K562 (cell line): Measurements from ENCODE around the gene TEX14. TPM values are rescaled to one million over a fixed set of nuclear protein-coding genes. Genes with fewer than 3 reads are reported as not detected.

Source experiments
- ATAC-seq: fragments of 200-7000 bp; cut with Tn5 transposase; 3 replicates; pipeline ENCODE4 v1.9.1; 2020; ENCODE audit warnings: moderate library complexity
- BruUV-seq: library from RNA; stranded (reverse); fragments of 400-500 nt; replicated peaks from 2 replicates; lab custom pipeline; 2021; lab: Mats Ljungman, UMichigan
- CTCF ChIA-PET: fragments of 300-600 bp; formaldehyde crosslinking; extraction: SDS; loops from one replicate; lab custom pipeline; 2021; ENCODE audit warnings: low intra/inter-chr PET ratio; lab: Yijun Ruan, JAX
- POLR2A ChIA-PET: fragments of 300-600, 350-650 bp; sonication (Branson Sonifier 250); formaldehyde crosslinking; extraction: SDS; loops from one replicate; lab custom pipeline; 2021; ENCODE audit warnings: antibody characterized with exemption, inconsistent platforms; lab: Yijun Ruan, JAX
- DNase-seq, 4 experiments: peaks; one replicate each; pipeline versions ENCODE4 v3.0.0 to v3.0.0-alpha.2; 2011 to 2018; ENCODE audit warnings: low spot score in 3 of 4, mixed read lengths in 3 of 4; ENCODE audit errors: extremely low read depth in 1 of 4
- FAIRE-seq: peaks from 2 replicates; lab custom pipeline; 2011; peaks lifted over from hg19 to GRCh38; lab: Jason Lieb, UNC
- H2AFZ ChIP-seq: 2 replicates; pipeline ENCODE4 v1.6.0; 2011; ENCODE audit warnings: low read depth, low read length, control low read depth, inconsistent platforms
- H3K27ac ChIP-seq: fragments of 200-600 bp; 3 replicates; pipeline ENCODE4 v1.8.0; 2011; ENCODE audit warnings: low read depth, mild to moderate bottlenecking, control low read depth, inconsistent platforms, low read length, moderate library complexity, mixed read lengths; ENCODE audit errors: extremely low read depth
- H3K27me3 ChIP-seq, 2 experiments: fragments of 300-600 bp in 1 of 2; 2 replicates in 1 of 2; 3 replicates in 1 of 2; pipeline versions ENCODE4 v1.6.0 to v1.8.0; 2011; ENCODE audit warnings: inconsistent platforms in 2 of 2, low read length in 2 of 2, mild to moderate bottlenecking in 1 of 2, mixed read lengths in 1 of 2, moderate library complexity in 1 of 2; ENCODE audit not compliant: control insufficient read depth in 2 of 2, insufficient read depth in 2 of 2
- H3K36me3 ChIP-seq: fragments of 300-600 bp; 3 replicates; pipeline ENCODE4 v1.8.0; 2011; ENCODE audit warnings: mild to moderate bottlenecking, low read length, inconsistent platforms; ENCODE audit not compliant: control insufficient read depth, insufficient read depth
- H3K4me1 ChIP-seq, 2 experiments: fragments of 200-600 bp in 1 of 2; replicated peaks in 1 of 2; 2 replicates in 1 of 2; 3 replicates in 1 of 2; pipeline versions ENCODE4 v1.5.1 to v1.8.0; 2011; ENCODE audit warnings: inconsistent platforms in 2 of 2, low read length in 2 of 2, mild to moderate bottlenecking in 1 of 2, mixed read lengths in 1 of 2, moderate library complexity in 1 of 2; ENCODE audit not compliant: control insufficient read depth in 2 of 2, insufficient read depth in 2 of 2
- H3K4me2 ChIP-seq: 2 replicates; pipeline ENCODE4 v1.6.1; 2011; ENCODE audit warnings: low read length, control low read depth, inconsistent platforms, mixed read lengths; ENCODE audit not compliant: insufficient read depth
- H3K4me3 ChIP-seq: fragments of 200-600 bp; sonication (generic), shearing (Covaris generic); 2 replicates; pipeline ENCODE4 v1.5.1; 2016; ENCODE audit warnings: control low read depth, inconsistent platforms
- H3K79me2 ChIP-seq: fragments of 200-600 bp; 3 replicates; pipeline ENCODE4 v1.8.0; 2011; ENCODE audit warnings: low read length, inconsistent platforms; ENCODE audit not compliant: control insufficient read depth, insufficient read depth
- H3K9ac ChIP-seq, 2 experiments: 2 replicates each; pipeline versions ENCODE4 v1.6.0 to v1.6.1; 2011; ENCODE audit warnings: low read depth in 2 of 2, low read length in 2 of 2, control low read depth in 1 of 2, inconsistent platforms in 1 of 2, mild to moderate bottlenecking in 1 of 2, mixed read lengths in 1 of 2; ENCODE audit not compliant: insufficient read depth in 1 of 2
- H3K9me1 ChIP-seq: one replicate; pipeline ENCODE4 v1.6.0; 2011; ENCODE audit warnings: inconsistent platforms, mild to moderate bottlenecking, low read length, moderate library complexity; ENCODE audit not compliant: control insufficient read depth, insufficient read depth
- H3K9me3 ChIP-seq: replicated peaks from 2 replicates; pipeline ENCODE4 v1.5.1; 2011; ENCODE audit warnings: low read depth, low read length, inconsistent platforms; ENCODE audit not compliant: control insufficient read depth, insufficient read depth
- H4K20me1 ChIP-seq: replicated peaks from 2 replicates; pipeline ENCODE4 v1.6.1; 2011; ENCODE audit warnings: low read length, inconsistent platforms, mixed read lengths; ENCODE audit not compliant: control insufficient read depth, insufficient read depth
- ADNP ChIP-seq: fragments of 200-800 bp; sonication (Bioruptor generic); IDR thresholded peaks from 2 replicates; pipeline ENCODE4 v1.6.1; 2016; ENCODE audit warnings: missing genetic modification characterization, missing compliant biosample characterization
- BCOR ChIP-seq: fragments of 450-650 bp; IDR thresholded peaks from 2 replicates; pipeline ENCODE4 v1.6.1; 2016
- CTBP1 ChIP-seq: fragments of 450-650 bp; IDR thresholded peaks from 2 replicates; pipeline ENCODE4 v1.6.1; 2016; ENCODE audit warnings: borderline replicate concordance
- RBM25 ChIP-seq: fragments of 200-400 bp; formaldehyde crosslinking; IDR thresholded peaks from 2 replicates; pipeline ENCODE4 v1.6.1; 2018; ENCODE audit warnings: low read length, low read depth, moderate library complexity; ENCODE audit not compliant: severe bottlenecking
- SMAD1 ChIP-seq: fragments of 150-350 bp; IDR thresholded peaks from 2 replicates; pipeline ENCODE4 v1.6.1; 2014; ENCODE audit warnings: low read length, low read depth; ENCODE audit not compliant: partially characterized antibody
- XRCC3 ChIP-seq: fragments of 450-650 bp; IDR thresholded peaks from 2 replicates; pipeline ENCODE4 v1.6.1; 2017; ENCODE audit warnings: mild to moderate bottlenecking, moderate library complexity
- ZNF133 ChIP-seq: fragments of 250-450 bp; sonication (Bioruptor Pico); IDR thresholded peaks from 2 replicates; pipeline ENCODE4 v1.4.0; 2020; ENCODE audit warnings: mild to moderate bottlenecking
- WGBS: fragments of 100-300 bp; shearing (Covaris generic); methylation state at CpG from one replicate; pipeline ENCODE4 v1.1.6; 2016; ENCODE audit warnings: low coverage, mixed read lengths; ENCODE audit not compliant: insufficient coverage; ENCODE audit errors: missing lambda C conversion rate; 5-methylcytosine and 5-hydroxymethylcytosine counted together
- in situ Hi-C: fragments of 300-500 bp; cut with MboI; formaldehyde crosslinking; loops from 4 replicates; pipeline ENCODE4 v1.15.0; 2018; ENCODE audit warnings: inconsistent platforms, mixed read lengths
- intact Hi-C: fragments of 100-400 bp; cut with micrococcal nuclease; formaldehyde crosslinking; loops from 2 replicates; pipeline ENCODE4 v1.14.2; 2022
- polyA plus RNA-seq, 8 experiments: library from polyadenylated mRNA; depleted of rRNA in 4 of 8; stranded (reverse) in 5 of 8; unstranded in 3 of 8; fragments of >200 nt; fragmentation: Nextera tagmentation in 2 of 8; fragmentation: Illumina TruSeq in 1 of 8; extraction: Ambion mirVana in 2 of 8; extraction: Trizol in 1 of 8; gene quantifications; 2 replicates each; pipeline versions ENCODE4 v1.2.1 to v1.2.3, GENCODE V29; 2011 to 2014; ENCODE audit warnings: inconsistent platforms in 1 of 8, missing spikeins in 1 of 8
- total RNA-seq, 7 experiments: library from RNA; depleted of rRNA in 6 of 7; stranded (reverse); fragments of >200 nt in 6 of 7; fragmentation: Illumina TruSeq in 2 of 7; extraction: Trizol in 2 of 7; gene quantifications; 2 replicates each; pipeline versions ENCODE4 v1.2.1 to v1.2.3, GENCODE V29; 2011 to 2021; ENCODE audit warnings: low replicate concordance in 1 of 7
- TF ChIP-seq, protein P1 (sequence below), 3 experiments: fragments of 200-800 bp in 1 of 3; fragments of 250-450 bp in 1 of 3; fragments of 450-650 bp in 1 of 3; sonication (Bioruptor Pico) in 1 of 3; sonication (Bioruptor generic) in 1 of 3; formaldehyde crosslinking in 1 of 3; IDR thresholded peaks; 2 replicates each; pipeline versions ENCODE4 v1.6.1 to v1.8.0; 2016 to 2022; ENCODE audit warnings: mild to moderate bottlenecking in 2 of 3, missing genetic modification characterization in 2 of 3, missing compliant biosample characterization in 1 of 3, moderate library complexity in 1 of 3

Gene TEX14
- total and polyA plus RNA-seq, 9 of the 15 experiments (the other 6 are each of a cell fraction or from before 2014, with no cell fraction given): 0.05 to 0.12 (median 0.09) TPM; not detected in 1

DNA sequence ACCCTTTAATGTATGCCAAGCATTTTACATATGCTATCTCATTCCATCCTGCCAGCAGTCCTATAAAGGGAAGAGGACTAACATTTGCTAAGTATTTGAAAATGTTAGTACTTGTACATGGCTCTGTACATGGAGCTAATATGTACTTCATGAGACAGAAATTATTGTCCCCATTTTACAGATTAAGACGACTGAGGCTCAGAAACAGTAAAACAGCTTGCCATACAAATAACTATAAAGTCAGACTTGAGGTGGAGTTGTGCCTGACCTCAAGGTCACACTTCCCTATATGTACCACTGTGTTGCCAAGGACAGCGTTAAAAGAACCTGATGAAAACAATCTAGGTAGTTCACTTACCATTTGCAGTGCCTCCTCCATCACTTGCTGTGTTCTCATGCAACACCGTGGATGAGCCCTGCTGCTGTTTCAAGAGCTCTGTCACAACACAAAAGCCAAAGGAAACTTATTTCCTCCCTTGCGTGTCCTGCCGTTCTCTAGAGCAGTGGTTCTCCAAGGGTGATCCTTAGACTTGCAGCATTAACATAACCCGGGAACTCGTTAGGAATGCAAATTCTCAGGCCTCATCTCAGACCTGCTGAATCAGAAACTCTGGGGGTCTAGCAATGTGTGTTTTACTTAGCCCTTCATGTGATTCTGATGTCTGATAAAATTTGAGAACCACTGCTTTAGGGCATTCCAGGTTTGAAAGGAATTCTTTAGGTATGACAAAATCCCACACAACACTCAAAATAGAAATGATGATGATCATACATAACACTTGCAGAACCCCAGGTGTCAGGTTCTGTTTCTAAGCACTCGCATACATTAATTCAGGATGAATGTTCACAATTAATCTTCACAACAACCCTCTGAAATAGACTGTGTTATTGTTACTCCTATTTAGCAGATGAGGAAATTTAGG is 126.2 kb downstream of the TEX14 start:
- no peaks in the 10 kb centered on the region for H3K9me1 ChIP-seq
- H3K36me3 ChIP-seq: no peaks in the 10 kb centered on the region
- H3K4me3 ChIP-seq: no peak overlapping the region
- WGBS: 11% methylated on average over 8 of the region's 8 CpGs
- no peaks in the 10 kb centered on the region for H4K20me1 ChIP-seq
- H3K9me3 ChIP-seq: no peaks in the 10 kb centered on the region
- TF ChIP-seq RBM25: peak; percentile 79
- TF ChIP-seq BCOR: peak; percentile 47; the same call in 1 of the 2 replicates
- TF ChIP-seq, protein P1, sequence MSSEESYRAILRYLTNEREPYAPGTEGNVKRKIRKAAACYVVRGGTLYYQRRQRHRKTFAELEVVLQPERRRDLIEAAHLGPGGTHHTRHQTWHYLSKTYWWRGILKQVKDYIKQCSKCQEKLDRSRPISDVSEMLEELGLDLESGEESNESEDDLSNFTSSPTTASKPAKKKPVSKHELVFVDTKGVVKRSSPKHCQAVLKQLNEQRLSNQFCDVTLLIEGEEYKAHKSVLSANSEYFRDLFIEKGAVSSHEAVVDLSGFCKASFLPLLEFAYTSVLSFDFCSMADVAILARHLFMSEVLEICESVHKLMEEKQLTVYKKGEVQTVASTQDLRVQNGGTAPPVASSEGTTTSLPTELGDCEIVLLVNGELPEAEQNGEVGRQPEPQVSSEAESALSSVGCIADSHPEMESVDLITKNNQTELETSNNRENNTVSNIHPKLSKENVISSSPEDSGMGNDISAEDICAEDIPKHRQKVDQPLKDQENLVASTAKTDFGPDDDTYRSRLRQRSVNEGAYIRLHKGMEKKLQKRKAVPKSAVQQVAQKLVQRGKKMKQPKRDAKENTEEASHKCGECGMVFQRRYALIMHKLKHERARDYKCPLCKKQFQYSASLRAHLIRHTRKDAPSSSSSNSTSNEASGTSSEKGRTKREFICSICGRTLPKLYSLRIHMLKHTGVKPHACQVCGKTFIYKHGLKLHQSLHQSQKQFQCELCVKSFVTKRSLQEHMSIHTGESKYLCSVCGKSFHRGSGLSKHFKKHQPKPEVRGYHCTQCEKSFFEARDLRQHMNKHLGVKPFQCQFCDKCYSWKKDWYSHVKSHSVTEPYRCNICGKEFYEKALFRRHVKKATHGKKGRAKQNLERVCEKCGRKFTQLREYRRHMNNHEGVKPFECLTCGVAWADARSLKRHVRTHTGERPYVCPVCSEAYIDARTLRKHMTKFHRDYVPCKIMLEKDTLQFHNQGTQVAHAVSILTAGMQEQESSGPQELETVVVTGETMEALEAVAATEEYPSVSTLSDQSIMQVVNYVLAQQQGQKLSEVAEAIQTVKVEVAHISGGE (CRISPR knock-in tag; IDR thresholded peaks at IDR 0.05): 0 out of 6 replicates have a peak, but pooled peaks of 1 of the 3 experiments have one; percentile 27
- TF ChIP-seq CTBP1: no peak
- 0 out of 2 replicates have a peak, but pooled peaks have one; percentile 26 for TF ChIP-seq ADNP (tag)
- no peak for TF ChIP-seq SMAD1
- TF ChIP-seq XRCC3: no peak
- no peak for TF ChIP-seq ZNF133 (CRISPR knock-in tag)
- no TSS peak for BruUV-seq
- ATAC-seq (no peak), FAIRE-seq (peak; percentile 23), DNase-seq (no peak)
- no peaks in the 10 kb centered on the region for H3K4me1 ChIP-seq
- intact Hi-C loops (no loop called here), in situ Hi-C loops (no loop called here)
- no peaks in the 10 kb centered on the region for H3K79me2 ChIP-seq
- H3K9ac ChIP-seq: no peak overlapping the region
- peaks cover 2 to 6% of the 10 kb centered on the region in 2 experiments; a peak in 3 of 5 replicates for H3K27me3 ChIP-seq
- ChIA-PET POLR2A (interaction anchor here (0.8 to 0.9 kb wide), 2 partner anchors 18 to 65 kb away, joined by 3 to 4 read pairs; no protein-coding TSS in a partner anchor), CTCF (no interaction called here)
- H3K4me2 ChIP-seq: no peak overlapping the region
- no peak overlapping the region for H3K27ac ChIP-seq
- H2AFZ ChIP-seq: no peak overlapping the region
